VCaP (cell line): ENCODE results near the gene ATP10A.

Source experiments
- H3K27ac ChIP-seq: fragments of 450-650 bp; 2 replicates; pipeline ENCODE4 v1.5.1; 2017
- TF ChIP-seq, protein P1 (sequence below): fragments of 450-650 bp; conservative IDR thresholded peaks from 2 replicates; pipeline ENCODE4 v1.5.1; 2017; ENCODE audit warnings: mild to moderate bottlenecking, moderate library complexity

Gene ATP10A

DNA sequence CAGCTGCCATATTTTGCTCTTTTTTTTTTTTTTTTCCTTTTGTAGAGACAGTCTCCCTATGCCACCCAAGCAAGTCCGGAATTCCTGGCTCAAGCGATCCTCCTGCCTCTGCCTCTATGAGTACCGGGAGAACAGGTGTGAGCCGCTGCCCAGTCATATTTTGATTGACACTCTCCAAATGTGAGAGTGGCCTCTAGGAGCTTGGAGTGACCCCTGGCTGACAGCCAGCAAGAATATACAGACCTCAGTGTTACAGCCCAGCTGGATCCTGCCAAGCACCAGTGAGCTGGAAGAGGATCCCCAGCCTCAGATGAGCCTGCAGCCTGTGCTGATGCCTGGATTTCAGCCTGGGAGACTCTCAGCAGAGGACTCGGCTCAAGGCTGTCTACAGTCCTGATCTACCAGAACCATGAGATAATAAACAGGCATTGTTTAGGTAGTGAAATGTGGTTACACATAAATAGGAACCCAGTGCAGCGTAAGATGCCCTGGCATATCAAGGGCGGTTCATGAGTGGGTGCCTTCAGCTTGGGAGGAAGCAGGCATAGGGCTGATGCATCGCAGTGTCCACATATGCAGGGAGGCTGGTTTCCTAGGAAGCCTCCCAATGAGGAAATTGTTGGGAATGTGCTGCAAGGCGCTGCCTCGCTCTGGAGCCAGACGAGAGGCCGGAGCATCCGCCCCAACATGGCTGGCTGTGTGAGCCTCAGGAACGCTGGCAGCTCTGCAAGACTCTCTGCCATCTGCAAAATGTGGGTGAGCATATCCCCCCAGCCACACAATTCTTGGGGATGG, 38.9 kb upstream of the ATP10A start:
- H3K27ac ChIP-seq: no peak overlapping the region
- TF ChIP-seq, protein P1, sequence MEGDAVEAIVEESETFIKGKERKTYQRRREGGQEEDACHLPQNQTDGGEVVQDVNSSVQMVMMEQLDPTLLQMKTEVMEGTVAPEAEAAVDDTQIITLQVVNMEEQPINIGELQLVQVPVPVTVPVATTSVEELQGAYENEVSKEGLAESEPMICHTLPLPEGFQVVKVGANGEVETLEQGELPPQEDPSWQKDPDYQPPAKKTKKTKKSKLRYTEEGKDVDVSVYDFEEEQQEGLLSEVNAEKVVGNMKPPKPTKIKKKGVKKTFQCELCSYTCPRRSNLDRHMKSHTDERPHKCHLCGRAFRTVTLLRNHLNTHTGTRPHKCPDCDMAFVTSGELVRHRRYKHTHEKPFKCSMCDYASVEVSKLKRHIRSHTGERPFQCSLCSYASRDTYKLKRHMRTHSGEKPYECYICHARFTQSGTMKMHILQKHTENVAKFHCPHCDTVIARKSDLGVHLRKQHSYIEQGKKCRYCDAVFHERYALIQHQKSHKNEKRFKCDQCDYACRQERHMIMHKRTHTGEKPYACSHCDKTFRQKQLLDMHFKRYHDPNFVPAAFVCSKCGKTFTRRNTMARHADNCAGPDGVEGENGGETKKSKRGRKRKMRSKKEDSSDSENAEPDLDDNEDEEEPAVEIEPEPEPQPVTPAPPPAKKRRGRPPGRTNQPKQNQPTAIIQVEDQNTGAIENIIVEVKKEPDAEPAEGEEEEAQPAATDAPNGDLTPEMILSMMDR: no peak

DNA sequence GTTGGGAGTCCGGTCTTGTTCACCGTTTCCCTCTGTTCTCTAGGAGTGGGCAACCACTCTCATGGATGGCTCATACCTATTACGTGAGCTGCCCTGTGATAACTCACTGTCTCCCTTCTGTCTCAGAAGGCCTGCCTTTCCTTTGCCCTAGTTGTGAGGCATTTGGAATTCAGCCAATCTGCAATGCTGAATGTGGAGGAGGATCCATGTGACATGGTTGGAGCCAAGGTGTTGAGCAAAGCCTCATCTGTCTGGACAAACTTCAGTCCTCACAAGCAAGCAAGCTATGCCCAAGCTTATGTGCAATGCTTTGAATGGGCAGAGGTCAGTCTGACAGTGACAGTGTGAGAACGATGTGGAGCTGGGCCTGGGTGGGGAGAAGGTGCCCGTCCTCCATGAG, 37.8 kb upstream of the ATP10A start:
- no peak overlapping the region for H3K27ac ChIP-seq
- TF ChIP-seq, protein P1: no peak

DNA sequence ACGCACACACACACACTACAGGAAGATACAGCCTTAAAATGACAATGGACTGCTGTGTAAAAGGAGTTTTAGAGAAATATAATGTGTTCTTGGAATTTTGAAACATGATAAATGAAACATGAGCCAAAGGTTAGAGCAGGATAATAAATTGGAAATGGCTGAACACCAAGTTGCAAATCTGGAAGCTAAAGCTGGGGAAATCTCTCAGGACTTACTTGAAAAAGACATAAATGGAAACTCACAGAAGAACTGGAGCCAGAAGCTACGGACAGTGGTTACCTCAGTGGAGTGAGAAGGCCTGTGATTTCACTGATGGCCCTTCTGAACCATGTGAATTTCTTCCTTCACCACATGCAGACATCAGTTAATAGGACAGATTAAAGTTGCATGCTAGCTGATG, 37.3 kb upstream of the ATP10A start:
- TF ChIP-seq, protein P1: no peak
- H3K27ac ChIP-seq: no peak overlapping the region

DNA sequence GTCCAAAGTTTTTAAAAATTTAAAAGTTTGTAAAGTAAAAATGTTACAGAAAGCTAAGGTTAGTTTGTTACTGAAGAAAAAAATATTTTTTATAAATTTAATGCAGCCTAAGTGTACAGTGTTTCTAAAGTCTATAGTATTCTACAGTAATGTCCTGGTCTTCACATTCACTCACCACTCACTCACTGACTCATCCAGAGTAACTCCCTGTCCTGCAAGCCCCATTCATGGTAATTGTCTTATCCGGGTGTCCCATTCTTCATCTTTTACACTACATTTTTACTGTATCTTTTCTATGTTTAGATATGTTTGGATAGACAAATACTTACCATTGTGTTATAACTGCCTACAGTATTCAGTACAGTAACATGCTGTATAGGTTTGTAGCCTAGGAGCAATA, 36.7 kb upstream of the ATP10A start:
- TF ChIP-seq, protein P1: no peak

DNA sequence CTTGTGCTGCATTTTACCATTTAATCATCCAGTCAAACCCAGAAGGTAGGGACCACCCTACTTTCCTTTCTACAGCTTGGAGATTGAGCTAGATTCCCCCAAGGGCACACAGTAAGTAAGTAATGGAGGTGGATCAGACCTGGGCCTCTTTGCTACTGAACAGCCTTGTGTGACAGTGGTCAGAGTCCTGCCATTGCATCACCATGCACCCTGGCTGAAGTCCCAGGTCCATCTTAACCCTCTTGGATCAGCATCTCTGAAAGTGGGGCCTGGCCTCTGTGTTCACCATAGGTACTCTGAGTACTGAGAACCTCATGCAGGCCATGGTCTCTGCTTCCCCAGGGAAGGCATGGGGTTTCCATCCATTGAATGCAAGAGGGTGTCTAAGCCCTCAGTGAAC, 34.5 kb upstream of the ATP10A start:
- no peak overlapping the region for H3K27ac ChIP-seq
- TF ChIP-seq, protein P1: no peak

More for the DNA sequence above, 36.7 kb upstream of the ATP10A start:
- no peak overlapping the region for H3K27ac ChIP-seq

DNA sequence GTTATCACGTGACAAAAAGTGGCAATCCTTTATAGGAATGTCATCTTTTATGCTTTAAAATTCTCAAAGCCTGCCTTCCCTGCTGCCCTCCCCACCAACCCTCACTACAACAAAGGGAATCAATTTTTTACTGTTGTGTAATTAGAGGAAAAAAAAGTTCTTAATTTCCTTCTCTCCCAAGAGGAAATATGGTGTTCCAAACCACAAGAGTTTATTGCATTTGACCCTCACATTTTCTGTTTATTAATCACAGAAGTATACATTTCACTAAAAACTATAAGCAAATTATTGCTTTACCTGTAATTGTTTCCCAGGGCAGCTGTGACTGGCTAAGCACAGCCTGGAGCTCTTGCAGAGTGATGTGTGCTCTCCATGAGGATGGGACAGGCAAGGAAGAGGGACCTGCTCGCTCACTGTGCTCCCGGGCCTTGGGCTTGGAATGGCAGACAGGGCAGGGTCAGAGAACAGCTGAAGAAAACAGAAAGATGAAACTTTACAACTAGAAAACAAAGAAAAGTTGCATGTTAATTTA, 31.3 kb upstream of the ATP10A start:
- TF ChIP-seq, protein P1: no peak
- H3K27ac ChIP-seq: no peak overlapping the region

DNA sequence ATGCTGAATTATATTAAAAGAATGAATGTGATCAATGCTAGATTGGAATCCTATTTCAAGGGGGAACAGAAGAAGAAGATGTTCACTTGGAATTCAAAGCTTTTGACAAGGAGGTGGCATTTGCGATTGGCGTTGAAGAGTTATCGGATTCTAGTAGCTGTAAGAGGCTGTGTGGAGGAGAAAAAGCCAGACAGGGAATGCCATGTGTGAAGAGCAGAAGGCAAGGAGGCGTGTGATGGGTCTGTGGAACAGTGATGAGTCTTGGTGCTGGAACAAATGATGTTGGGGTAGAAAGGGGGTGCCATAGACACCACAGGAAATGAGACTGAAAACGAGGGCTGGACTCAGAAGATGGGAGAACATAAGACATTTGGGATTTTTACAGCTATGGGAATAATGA, 30.5 kb upstream of the ATP10A start:
- H3K27ac ChIP-seq: no peak overlapping the region
- TF ChIP-seq, protein P1: no peak
